NCI-H524 treated with DMSO at 0.1 percent for 48 hours (cell line): Measurements from ENCODE around the gene FFAR2.
"Not testable (repeated sequence)": the region's sequence is repeated elsewhere in the genome, so short reads cannot be mapped to it uniquely, and the experiment has no call there.

Experiments used
- DNase-seq: peaks from one replicate; lab custom pipeline; 2025; lab: John Stamatoyannopoulos, UW

Gene FFAR2

GRCh38 chr19:35447606-35448469 is at the start of gene FFAR2:
FFAR2 (plus strand) TSS chr19:35448257; CDS start chr19:35449715, 1,458 bp downstream.
- no peak for DNase-seq

DNA sequence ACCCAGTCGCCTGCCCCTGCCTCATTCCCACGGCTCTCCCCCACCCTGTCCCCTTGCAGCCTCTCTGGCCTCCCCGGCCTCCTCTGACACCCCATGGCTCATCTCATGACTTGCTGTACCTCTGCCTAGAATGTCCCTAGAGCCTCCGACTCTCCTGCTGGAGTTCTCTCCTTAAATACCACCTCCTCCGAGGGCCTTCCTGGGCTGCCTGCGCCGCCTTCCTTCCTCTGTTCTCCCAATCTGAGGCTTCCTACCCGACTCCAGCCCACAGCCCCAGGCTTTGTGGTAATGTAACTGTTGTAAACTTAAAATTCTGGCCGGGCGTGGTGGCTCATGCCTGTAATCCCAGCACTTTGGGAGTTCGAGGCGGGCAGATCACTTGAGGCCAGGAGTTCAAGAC is 49.5 kb upstream of the FFAR2 start:
- no peak for DNase-seq

- DNase-seq: no peak
Measured at GRCh38 chr19:35399231-35399630, 48.8 kb upstream of the FFAR2 start.

- DNase-seq: no peak
Measured at GRCh38 chr19:35399948-35400772, 47.9 kb upstream of the FFAR2 start.

DNA sequence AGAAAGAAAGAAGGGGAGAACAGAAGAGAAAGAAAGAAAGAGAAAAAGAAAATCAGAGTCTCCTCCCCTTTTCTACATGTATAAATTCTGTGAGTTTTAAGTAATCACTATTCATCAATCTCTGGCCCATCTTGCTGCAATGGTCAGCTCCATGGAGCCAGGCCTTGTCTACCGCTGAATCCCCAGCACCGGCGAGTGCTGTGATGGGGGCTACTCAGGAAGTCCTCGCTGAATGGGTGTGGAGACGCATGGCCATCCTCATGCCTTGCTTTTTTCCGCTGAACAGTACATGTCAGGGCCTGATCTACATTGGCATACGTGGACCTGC is 47.3 kb upstream of the FFAR2 start:
- no peak for DNase-seq

GRCh38 chr19:35401416-35401815 is 46.6 kb upstream of the FFAR2 start:
- DNase-seq: not testable (repeated sequence)

- DNase-seq: no peak
Measured at GRCh38 chr19:35403116-35403760, 44.8 kb upstream of the FFAR2 start.

GRCh38 chr19:35404879-35405622 is 43.0 kb upstream of the FFAR2 start:
- DNase-seq: no peak

DNA sequence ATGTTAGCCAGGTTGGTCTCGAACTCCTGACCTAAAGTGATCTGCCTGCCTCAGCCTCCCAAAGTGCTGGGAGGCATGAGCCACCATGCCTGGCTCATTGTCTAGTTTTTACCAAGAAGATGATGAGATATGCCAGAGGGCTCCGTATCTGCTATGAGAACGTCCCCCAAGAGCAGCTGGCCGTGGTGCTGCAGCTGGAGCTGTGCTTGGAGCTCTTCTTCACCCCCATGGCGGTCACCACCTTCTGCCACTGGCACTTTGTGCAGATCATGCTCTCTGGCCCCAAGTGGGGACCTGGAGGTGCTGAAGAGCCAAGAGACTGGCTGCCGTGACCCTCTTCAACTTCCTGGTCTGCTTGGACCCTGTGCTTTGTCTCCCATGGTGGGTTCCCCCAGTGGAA is 40.4 kb upstream of the FFAR2 start:
- DNase-seq: no peak

DNA sequence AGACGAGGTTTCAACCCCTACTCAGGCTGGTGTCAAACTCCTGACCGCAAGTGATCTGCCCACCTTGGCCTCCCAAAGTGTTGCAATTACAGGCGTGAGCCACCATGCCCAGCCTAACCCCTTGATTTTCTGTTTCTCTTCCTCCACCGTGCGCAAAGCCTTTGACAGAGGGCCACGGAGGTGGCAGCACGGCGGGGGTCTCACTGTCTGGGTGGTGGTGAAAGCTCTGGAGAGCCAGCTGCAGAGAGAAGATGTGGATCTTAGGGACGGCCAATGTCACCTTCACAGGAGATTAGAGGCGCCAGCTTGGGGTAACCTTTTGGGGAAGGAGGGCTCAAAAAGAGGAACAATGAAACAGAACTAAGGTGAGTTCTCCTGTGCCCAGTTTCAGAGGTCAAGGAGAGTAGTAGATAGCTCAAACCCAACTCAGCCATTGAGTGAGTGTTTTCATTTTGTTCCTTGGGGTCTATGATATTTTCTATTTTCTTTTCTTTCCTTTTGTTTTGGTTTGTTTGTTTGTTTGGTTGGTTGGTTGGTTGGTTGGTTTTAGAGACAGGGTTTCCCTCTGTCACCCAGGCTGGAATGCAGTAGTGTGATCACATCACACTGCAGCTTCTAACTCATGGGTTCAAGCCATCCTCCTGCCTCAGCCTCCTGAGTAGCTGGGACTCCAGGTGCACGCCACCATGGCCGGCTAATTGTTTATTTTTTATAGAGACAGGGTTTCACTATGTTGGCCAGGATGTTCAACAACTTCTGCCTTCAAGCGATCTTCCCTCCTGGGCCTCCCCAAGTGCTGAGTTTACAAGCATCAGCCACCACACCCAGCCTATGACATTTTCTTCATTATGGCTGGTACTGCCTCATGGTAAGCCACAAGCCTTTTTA is 39.5 kb upstream of the FFAR2 start:
- no peak for DNase-seq

DNA sequence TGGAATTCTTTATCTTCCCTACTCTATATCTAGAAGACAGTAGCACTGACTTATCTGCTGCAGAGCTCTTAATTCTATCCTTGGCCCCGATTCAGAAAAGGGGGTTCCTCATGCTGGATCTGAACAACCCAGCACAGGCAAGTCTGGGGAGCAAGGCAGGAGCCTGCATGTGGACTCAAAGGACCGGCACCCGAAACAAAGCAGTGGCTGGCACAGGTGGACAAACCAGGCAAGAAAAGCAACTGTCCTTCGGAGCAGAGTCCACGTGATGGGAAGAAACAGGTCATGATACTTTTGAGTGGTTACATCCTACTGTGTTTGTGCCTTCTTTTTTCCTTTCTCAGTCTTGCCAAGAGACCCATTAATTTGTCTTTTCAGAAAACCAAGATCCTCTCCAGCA is 38.9 kb upstream of the FFAR2 start:
- DNase-seq: no peak

GRCh38 chr19:35410487-35410886 is 37.6 kb upstream of the FFAR2 start:
- DNase-seq: no peak

DNA sequence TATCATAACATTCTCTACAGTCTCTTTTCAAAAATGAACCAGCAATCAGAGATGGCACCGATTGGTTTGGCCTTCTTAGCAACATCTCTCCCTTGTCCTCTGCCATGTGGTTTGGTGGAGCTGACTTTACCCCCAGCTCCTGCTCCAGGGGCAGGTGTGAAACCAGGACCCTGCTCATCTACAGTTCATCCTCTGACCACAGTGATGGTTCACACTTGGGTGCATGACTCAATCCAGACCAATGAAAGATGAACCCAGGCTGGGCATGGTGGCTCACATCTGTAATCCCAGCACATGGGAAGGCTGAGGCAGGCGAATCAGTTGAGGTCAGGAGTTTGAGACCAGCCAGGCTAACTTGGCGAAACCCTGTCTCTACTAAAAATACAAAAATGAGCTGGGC is 33.6 kb upstream of the FFAR2 start:
- no peak for DNase-seq

- DNase-seq: no peak
Measured at GRCh38 chr19:35416331-35416730, 31.7 kb upstream of the FFAR2 start.

DNA sequence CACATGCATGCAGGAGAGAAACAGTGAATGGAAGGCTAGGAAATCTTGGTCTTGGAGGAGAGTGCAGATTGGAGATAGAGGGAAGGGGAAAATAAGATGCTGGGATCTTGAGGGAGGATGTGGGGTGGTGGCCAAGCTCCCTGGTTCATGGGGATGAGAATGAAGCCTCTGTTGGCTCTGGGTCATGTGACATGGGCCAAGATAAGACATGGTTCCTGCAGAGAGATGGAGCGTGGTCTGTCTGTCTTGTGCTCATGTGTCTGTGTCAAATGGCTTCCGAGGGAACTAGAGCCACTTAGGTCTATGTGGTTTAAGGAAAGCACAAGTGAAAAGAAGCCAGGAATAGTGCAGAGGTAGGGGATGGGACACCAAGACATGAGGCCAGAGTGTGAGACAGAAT is 30.8 kb upstream of the FFAR2 start:
- no peak for DNase-seq

GRCh38 chr19:35417713-35418534 is 30.1 kb upstream of the FFAR2 start:
- DNase-seq: no peak

DNA sequence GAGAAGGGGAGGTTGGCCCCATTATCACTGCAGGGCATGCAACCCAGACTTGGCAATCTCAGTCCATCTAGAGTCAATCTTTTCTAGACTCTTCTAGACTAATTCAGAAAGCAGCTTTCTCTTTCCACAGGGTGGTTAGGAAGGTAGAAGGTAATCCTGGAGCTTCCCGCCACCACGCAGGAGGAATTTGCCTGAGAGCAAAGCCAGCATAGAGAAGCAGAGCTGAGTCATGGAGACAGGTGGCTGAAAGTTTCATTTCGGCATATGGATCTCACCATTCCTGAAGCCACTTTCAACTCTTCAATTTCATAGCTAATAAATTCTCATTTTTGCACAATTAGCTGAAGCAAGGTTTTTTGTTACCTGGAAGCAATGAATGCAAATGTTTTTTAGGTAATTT is 29.0 kb upstream of the FFAR2 start:
- DNase-seq: no peak

DNA sequence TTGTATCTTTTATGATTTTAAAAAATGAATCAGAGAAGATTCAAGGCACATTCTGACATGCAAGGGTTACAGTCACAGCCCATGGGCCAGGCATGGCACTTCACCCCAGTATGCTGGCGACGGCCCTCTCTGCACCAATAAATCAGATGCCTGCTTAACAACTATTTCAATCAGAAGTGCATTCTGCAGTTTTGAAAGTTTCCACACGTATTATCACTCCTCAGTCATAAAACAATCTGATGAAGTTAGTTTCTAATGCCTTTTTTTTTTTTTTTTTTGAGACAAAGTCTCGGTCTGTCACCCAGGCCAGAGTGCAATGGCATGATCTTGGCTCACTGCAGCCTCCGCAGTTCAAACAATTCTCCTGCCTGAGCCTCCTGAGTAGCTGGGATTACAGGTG is 28.3 kb upstream of the FFAR2 start:
- DNase-seq: no peak

GRCh38 chr19:35421362-35421761 is 26.7 kb upstream of the FFAR2 start:
- DNase-seq: no peak

- DNase-seq: not testable (repeated sequence)
Measured at GRCh38 chr19:35423406-35423805, 24.7 kb upstream of the FFAR2 start.
